Gastroesophageal sphincter (tissue), 4 donors: ENCODE results near the gene RCOR3. TPM values are rescaled to one million over a fixed set of nuclear protein-coding genes. Genes with fewer than 3 reads are reported as not detected.

ENCODE experiments used
- ATAC-seq: fragments of 150-250 bp; one replicate; pipeline ENCODE4 v1.9.1; 2016; ENCODE audit warnings: mild to moderate bottlenecking, moderate library complexity
- H3K27ac ChIP-seq, 4 donors: fragments of 200-600 bp; sonication (generic) in 3 of 4; 1 replicate in 3 of 4; 2 replicates in 1 of 4; pipeline ENCODE4 v1.5.1; 2016 to 2019
- H3K27me3 ChIP-seq: fragments of 200-600 bp; sonication (generic); one replicate; pipeline ENCODE4 v1.5.1; 2019
- H3K36me3 ChIP-seq, 2 donors: fragments of 200-600 bp; sonication (generic); one replicate each; pipeline ENCODE4 v1.5.1; 2019; ENCODE audit warnings: control low read depth in 1 of 2
- H3K4me1 ChIP-seq, 3 donors: fragments of 200-600 bp; sonication (generic); 1 replicate in 2 of 3; 2 replicates in 1 of 3; pipeline ENCODE4 v1.5.1; 2016 to 2019; ENCODE audit warnings: control low read depth in 2 of 3
- H3K4me3 ChIP-seq, 2 donors: fragments of 200-600 bp; sonication (generic); one replicate each; pipeline ENCODE4 v1.5.1; 2019; ENCODE audit warnings: mild to moderate bottlenecking in 1 of 2, moderate library complexity in 1 of 2
- H3K9me3 ChIP-seq, 3 donors: fragments of 200-600 bp; sonication (generic); one replicate each; pipeline ENCODE4 v1.5.1; 2017 to 2019; ENCODE audit warnings: control low read depth in 2 of 3
- CTCF ChIP-seq, 4 experiments: fragments of 200-600 bp in 2 of 4; fragments of 450-650 bp in 2 of 4; sonication (generic) in 1 of 4; IDR thresholded peaks; one replicate each; pipeline ENCODE4 v1.5.1; 2017 to 2019; ENCODE audit warnings: antibody characterized with exemption in 4 of 4, mild to moderate bottlenecking in 2 of 4, moderate library complexity in 2 of 4
- EP300 ChIP-seq: sonication (generic); formaldehyde crosslinking; IDR thresholded peaks from one replicate; pipeline ENCODE4 v1.6.1; 2017; ENCODE audit warnings: antibody characterized with exemption, mild to moderate bottlenecking
- POLR2A ChIP-seq, 2 donors: fragments of 450-650 bp; IDR thresholded peaks; one replicate each; pipeline ENCODE4 v1.6.1; 2017; ENCODE audit warnings: antibody characterized with exemption in 2 of 2, mild to moderate bottlenecking in 2 of 2, moderate library complexity in 1 of 2
- POLR2AphosphoS5 ChIP-seq: sonication (generic); formaldehyde crosslinking; IDR thresholded peaks from one replicate; pipeline ENCODE4 v1.6.1; 2017; ENCODE audit warnings: antibody characterized with exemption
- WGBS, 2 donors: methylation state at CpG; one replicate each; pipeline ENCODE4 v1.1.5; 2018; ENCODE audit warnings: low coverage in 1 of 2; 5-methylcytosine and 5-hydroxymethylcytosine counted together
- total RNA-seq, 4 donors: library from RNA; depleted of rRNA; stranded (reverse); fragments of >200 nt; gene quantifications; one replicate each; pipeline ENCODE4 v1.1.0, GENCODE V29; 2016

The RCOR3 gene
- total RNA-seq, 4 donors from 2014 or later = 25.5 to 63.8 (median 36.8) TPM

- TF ChIP-seq POLR2AphosphoS5 (no peak), EP300 (no peak), CTCF (IDR thresholded peaks at IDR 0.05) (no peak)
- WGBS, 2 donors = 37 to 60% methylated on average over 2 of the region's 3 CpGs
- Histone ChIP-seq H3K27ac (no peak overlapping the region), H3K27me3 (no peaks in the 10 kb centered on the region), H3K36me3 (no peaks in the 10 kb centered on the region), H3K4me3 (no peak overlapping the region), H3K9me3 (no peaks in the 10 kb centered on the region), H3K4me1 (peaks cover 3 to 95% (median 48%) of the 10 kb centered on the region in 3 donors)
- no peak for ATAC-seq
These were observed 73.0 kb downstream of the RCOR3 start for GRCh38 chr1:211332036-211332616.

- Histone ChIP-seq H3K27ac (no peak overlapping the region), H3K27me3 (no peaks in the 10 kb centered on the region), H3K9me3 (no peaks in the 10 kb centered on the region), H3K4me1 (peaks cover 3 to 98% (median 45%) of the 10 kb centered on the region in 3 donors), H3K4me3 (no peak overlapping the region), H3K36me3 (no peaks in the 10 kb centered on the region)
- no peak for TF ChIP-seq POLR2AphosphoS5
- no peak for TF ChIP-seq EP300
- TF ChIP-seq CTCF (IDR thresholded peaks at IDR 0.05) = no peak
- TF ChIP-seq POLR2A (IDR thresholded peaks at IDR 0.05) = no peak
- 83 to 90% methylated on average over 2 of the region's 2 CpGs for WGBS, 2 donors
- ATAC-seq = no peak
These were observed 73.7 kb downstream of the RCOR3 start for GRCh38 chr1:211332830-211333229.

GRCh38 chr1:211333906-211334305 is 74.7 kb downstream of the RCOR3 start:
- TF ChIP-seq POLR2A (IDR thresholded peaks at IDR 0.05) (no peak), CTCF (IDR thresholded peaks at IDR 0.05) (no peak), POLR2AphosphoS5 (no peak), EP300 (no peak)
- Histone ChIP-seq H3K4me3 (no peak overlapping the region), H3K36me3 (no peaks in the 10 kb centered on the region), H3K9me3 (no peaks in the 10 kb centered on the region), H3K27ac (no peak overlapping the region), H3K4me1 (peaks cover 3 to 98% (median 35%) of the 10 kb centered on the region in 3 donors), H3K27me3 (no peaks in the 10 kb centered on the region)
- no peak for ATAC-seq
- 38% methylated on average over 1 of the region's 1 CpG; no CpG with 5 or more reads in 1 of the 2 donors for WGBS, 2 donors

DNA sequence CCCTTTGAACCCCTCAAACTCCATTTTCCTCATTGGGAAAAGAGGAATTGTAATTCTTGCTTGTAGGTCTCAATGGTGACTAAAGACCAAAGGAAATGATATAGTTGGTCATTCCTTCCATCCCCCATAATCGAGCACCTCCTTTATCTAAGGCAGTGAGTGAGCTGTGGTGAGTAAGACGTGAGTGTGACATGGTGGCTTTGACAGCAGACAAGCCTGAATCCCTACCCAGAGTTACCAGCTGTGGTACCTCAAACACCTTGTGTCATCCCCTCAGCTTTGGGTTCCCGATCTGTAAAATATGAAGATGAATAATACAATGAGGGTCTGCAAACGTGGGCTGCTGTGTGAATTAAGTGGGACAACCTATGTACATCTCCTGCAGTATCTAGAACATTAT is 75.8 kb downstream of the RCOR3 start:
- Histone ChIP-seq H3K27me3 (no peaks in the 10 kb centered on the region), H3K27ac (no peak overlapping the region), H3K36me3 (no peaks in the 10 kb centered on the region), H3K4me1 (peaks cover 3 to 98% (median 24%) of the 10 kb centered on the region in 3 donors), H3K9me3 (no peaks in the 10 kb centered on the region), H3K4me3 (no peak overlapping the region)
- no peak for TF ChIP-seq POLR2A (IDR thresholded peaks at IDR 0.05)
- TF ChIP-seq CTCF (IDR thresholded peaks at IDR 0.05) = no peak
- no peak for TF ChIP-seq EP300
- no peak for TF ChIP-seq POLR2AphosphoS5
- 60 to 89% methylated on average over 3 to 4 of the region's 4 CpGs for WGBS, 2 donors
- no peak for ATAC-seq

DNA sequence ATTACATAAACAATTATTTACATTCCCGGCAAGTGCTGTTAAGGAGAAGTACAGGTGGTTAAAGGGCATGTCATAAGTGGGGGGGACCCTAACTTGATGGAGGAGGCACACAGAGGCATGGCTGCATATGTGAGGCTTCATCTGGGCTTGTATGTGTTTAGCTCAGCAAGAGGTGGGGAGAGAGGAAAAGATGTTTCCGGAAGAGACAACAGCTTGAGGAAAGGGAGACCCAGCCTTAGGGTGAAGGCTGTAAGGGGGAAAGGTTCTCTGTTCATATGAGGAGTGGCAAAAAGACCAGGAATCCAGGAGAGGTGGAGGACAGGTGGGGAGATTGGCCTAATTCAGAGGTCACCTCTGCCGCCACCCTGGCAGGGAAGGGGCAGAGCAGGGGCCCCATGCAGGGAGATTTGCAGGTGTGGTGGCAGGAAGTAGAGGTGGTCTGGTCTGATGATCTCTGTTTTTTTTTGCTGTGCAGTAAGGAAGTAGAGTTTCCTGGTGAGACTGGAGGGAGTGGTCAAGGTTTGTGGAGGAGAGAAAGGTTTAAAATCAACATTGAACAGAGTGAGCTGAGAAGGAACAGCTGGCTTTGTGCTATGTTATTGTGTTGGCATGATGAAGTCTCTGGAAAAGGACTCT is 76.5 kb downstream of the RCOR3 start:
- Histone ChIP-seq H3K27me3 (no peaks in the 10 kb centered on the region), H3K9me3 (no peaks in the 10 kb centered on the region), H3K4me1 (peaks cover 3 to 98% (median 19%) of the 10 kb centered on the region in 3 donors), H3K27ac (no peak overlapping the region), H3K4me3 (no peak overlapping the region), H3K36me3 (no peaks in the 10 kb centered on the region)
- TF ChIP-seq CTCF (IDR thresholded peaks at IDR 0.05) (no peak), POLR2AphosphoS5 (no peak), POLR2A (IDR thresholded peaks at IDR 0.05) (no peak), EP300 (no peak)
- ATAC-seq = no peak
- 43 to 73% methylated on average over 1 to 2 of the region's 3 CpGs for WGBS, 2 donors
